ENCODE data around the gene WDR27. TPM values are rescaled to one million over a fixed set of nuclear protein-coding genes. Genes with fewer than 3 reads are reported as not detected.
A peak's percentile ranks its signal among the peaks of the same experiment; 100 is the strongest.

WDR27 gene
- total and polyA plus RNA-seq, 12 donors, result 6.0 to 66.7 (median 27.7) TPM

GRCh38 chr6:169635345-169635744 is 66.5 kb downstream of the WDR27 start:
- 94 to 96% (median 95%) methylated on average over 9 to 12 of the region's 12 CpGs for WGBS, 4 donors
- Histone ChIP-seq H3K36me3 (replicated peaks in 1 of 2) (peaks cover 0 to 5% of the 10 kb centered on the region in 2 donors), H3K27ac (no peak overlapping the region), H3K4me1 (replicated peaks in 1 of 2) (no peaks in the 10 kb centered on the region), H3K4me3 (no peak overlapping the region), H3K9me3 (replicated peaks in 1 of 3) (no peaks in the 10 kb centered on the region), H3K27me3 (no peaks in the 10 kb centered on the region)
- peak in 1 of 7 donors; percentile 4 for DNase-seq
- intact Hi-C loops (cut with DNase I), result no loop called here
- TF ChIP-seq POLR2A (IDR thresholded peaks at IDR 0.05) (no peak), CTCF (IDR thresholded peaks at IDR 0.05) (no peak)

- 97 to 99% (median 98%) methylated on average over 11 of the region's 11 CpGs for WGBS, 4 donors
- intact Hi-C loops (cut with DNase I), result no loop called here
- no peak for DNase-seq
- Histone ChIP-seq H3K27ac (no peak overlapping the region), H3K36me3 (replicated peaks in 1 of 2) (peaks cover 0 to 5% of the 10 kb centered on the region in 2 donors), H3K4me3 (no peak overlapping the region), H3K4me1 (replicated peaks in 1 of 2) (no peaks in the 10 kb centered on the region), H3K27me3 (no peaks in the 10 kb centered on the region), H3K9me3 (replicated peaks in 1 of 3) (no peaks in the 10 kb centered on the region)
- TF ChIP-seq CTCF (IDR thresholded peaks at IDR 0.05) (no peak), POLR2A (IDR thresholded peaks at IDR 0.05) (no peak)
Measured at GRCh38 chr6:169632841-169633240, 69.0 kb downstream of the WDR27 start.

DNA sequence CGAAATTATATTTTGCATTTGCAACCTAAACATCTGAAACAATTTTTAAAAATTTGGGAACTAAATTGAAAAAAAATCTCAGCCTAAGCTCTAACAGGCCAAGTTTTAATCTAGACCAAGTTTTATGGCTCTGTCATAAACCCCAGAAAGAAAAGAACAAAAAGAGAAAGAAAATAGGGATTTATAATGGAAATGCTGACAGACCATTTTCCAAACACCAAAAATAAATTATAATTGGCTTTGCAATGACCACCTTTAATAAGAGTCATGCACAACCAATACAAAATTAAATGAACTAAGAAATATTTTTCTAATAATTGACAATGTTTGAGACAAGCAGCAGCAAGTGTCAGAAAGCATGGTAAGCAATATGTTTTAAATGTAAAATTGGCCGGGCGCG is 72.6 kb downstream of the WDR27 start:
- intact Hi-C loops (cut with DNase I), result no loop called here
- no peaks in the 10 kb centered on the region for H3K4me1 ChIP-seq (replicated peaks in 1 of 2)
- no peaks in the 10 kb centered on the region for H3K9me3 ChIP-seq (replicated peaks in 1 of 3)
- 71 to 82% (median 73%) methylated on average over 4 of the region's 4 CpGs for WGBS, 4 donors
- DNase-seq, result no peak
- H3K36me3 ChIP-seq (replicated peaks in 1 of 2), result no peaks in the 10 kb centered on the region
- no peak overlapping the region for H3K4me3 ChIP-seq
- no peak overlapping the region for H3K27ac ChIP-seq
- H3K27me3 ChIP-seq, result no peaks in the 10 kb centered on the region
- no peak for TF ChIP-seq CTCF (IDR thresholded peaks at IDR 0.05)
- TF ChIP-seq POLR2A (IDR thresholded peaks at IDR 0.05), result no peak

GRCh38 chr6:169627736-169628607 is 73.9 kb downstream of the WDR27 start:
- no peaks in the 10 kb centered on the region for H3K36me3 ChIP-seq (replicated peaks in 1 of 2)
- H3K4me1 ChIP-seq (replicated peaks in 1 of 2), result no peaks in the 10 kb centered on the region
- intact Hi-C loops (cut with DNase I), result no loop called here
- 94 to 97% (median 96%) methylated on average over 7 to 14 of the region's 14 CpGs for WGBS, 4 donors
- no peak overlapping the region for H3K27ac ChIP-seq
- DNase-seq, result no peak
- TF ChIP-seq POLR2A (IDR thresholded peaks at IDR 0.05) (no peak), CTCF (IDR thresholded peaks at IDR 0.05) (no peak)
- H3K9me3 ChIP-seq (replicated peaks in 1 of 3), result no peaks in the 10 kb centered on the region
- H3K4me3 ChIP-seq, result no peak overlapping the region
- H3K27me3 ChIP-seq, result no peaks in the 10 kb centered on the region
